HL-60 (cell line): ENCODE results near the gene GAREM1.

Experiments
- DNase-seq, 2 experiments: peaks; one replicate each; pipeline ENCODE4 v3.0.0-alpha.2; 2010 to 2020; ENCODE audit warnings: low read depth in 1 of 2, low spot score in 1 of 2
- H3K27ac ChIP-seq: fragments of 250-450 bp; sonication (Bioruptor Pico); replicated peaks from 2 replicates; pipeline ENCODE4 v1.5.1; 2020; ENCODE audit warnings: mild to moderate bottlenecking, moderate library complexity
- H3K27me3 ChIP-seq: fragments of 250-450 bp; sonication (Bioruptor Pico); 2 replicates; pipeline ENCODE4 v1.5.1; 2021; ENCODE audit warnings: mild to moderate bottlenecking, moderate library complexity; ENCODE audit not compliant: insufficient read depth, poor library complexity, severe bottlenecking
- H3K4me3 ChIP-seq: replicated peaks from 2 replicates; pipeline ENCODE4 v1.5.1; 2011; ENCODE audit warnings: mild to moderate bottlenecking, control low read depth, low read length; ENCODE audit not compliant: insufficient read depth
- GABPA ChIP-seq: IDR thresholded peaks from 2 replicates; pipeline ENCODE4 v1.6.1; 2012; ENCODE audit warnings: low read depth
- POLR2AphosphoS5 ChIP-seq: IDR thresholded peaks from 2 replicates; pipeline ENCODE4 v1.6.1; 2012; ENCODE audit warnings: low read depth
- REST ChIP-seq: IDR thresholded peaks from 2 replicates; pipeline ENCODE4 v1.6.1; 2012; ENCODE audit warnings: low read depth; ENCODE audit not compliant: insufficient replicate concordance
- SPI1 ChIP-seq: IDR thresholded peaks from 2 replicates; pipeline ENCODE4 v1.6.1; 2012; ENCODE audit warnings: low read depth, mild to moderate bottlenecking, borderline replicate concordance
- TF ChIP-seq, protein P1 (sequence below): IDR thresholded peaks from one replicate; pipeline ENCODE4 v1.5.1; 2011; ENCODE audit warnings: low read length, control low read depth, inconsistent platforms; ENCODE audit not compliant: insufficient read depth

GAREM1 gene

GRCh38 chr18:32276256-32276655, 194.4 kb downstream of the GAREM1 start:
- Histone ChIP-seq H3K27me3 (peaks cover 14% of the 10 kb centered on the region), H3K4me3 (no peak overlapping the region), H3K27ac (no peak overlapping the region)
- DNase-seq, result no peak
- no peak for TF ChIP-seq SPI1
- no peak for TF ChIP-seq POLR2AphosphoS5
- TF ChIP-seq REST, result no peak
- TF ChIP-seq, protein P1, sequence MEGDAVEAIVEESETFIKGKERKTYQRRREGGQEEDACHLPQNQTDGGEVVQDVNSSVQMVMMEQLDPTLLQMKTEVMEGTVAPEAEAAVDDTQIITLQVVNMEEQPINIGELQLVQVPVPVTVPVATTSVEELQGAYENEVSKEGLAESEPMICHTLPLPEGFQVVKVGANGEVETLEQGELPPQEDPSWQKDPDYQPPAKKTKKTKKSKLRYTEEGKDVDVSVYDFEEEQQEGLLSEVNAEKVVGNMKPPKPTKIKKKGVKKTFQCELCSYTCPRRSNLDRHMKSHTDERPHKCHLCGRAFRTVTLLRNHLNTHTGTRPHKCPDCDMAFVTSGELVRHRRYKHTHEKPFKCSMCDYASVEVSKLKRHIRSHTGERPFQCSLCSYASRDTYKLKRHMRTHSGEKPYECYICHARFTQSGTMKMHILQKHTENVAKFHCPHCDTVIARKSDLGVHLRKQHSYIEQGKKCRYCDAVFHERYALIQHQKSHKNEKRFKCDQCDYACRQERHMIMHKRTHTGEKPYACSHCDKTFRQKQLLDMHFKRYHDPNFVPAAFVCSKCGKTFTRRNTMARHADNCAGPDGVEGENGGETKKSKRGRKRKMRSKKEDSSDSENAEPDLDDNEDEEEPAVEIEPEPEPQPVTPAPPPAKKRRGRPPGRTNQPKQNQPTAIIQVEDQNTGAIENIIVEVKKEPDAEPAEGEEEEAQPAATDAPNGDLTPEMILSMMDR, result no peak
- no peak for TF ChIP-seq GABPA

- no peak for TF ChIP-seq REST
- TF ChIP-seq SPI1, result no peak
- no peak for TF ChIP-seq GABPA
- TF ChIP-seq POLR2AphosphoS5, result no peak
- TF ChIP-seq, protein P1, result no peak
- Histone ChIP-seq H3K27ac (no peak overlapping the region), H3K4me3 (no peak overlapping the region), H3K27me3 (peaks cover 13% of the 10 kb centered on the region)
- no peak for DNase-seq
Measured at GRCh38 chr18:32275221-32275620, 195.5 kb downstream of the GAREM1 start.

- H3K27me3 ChIP-seq, result peaks cover 11% of the 10 kb centered on the region
- H3K27ac ChIP-seq, result no peak overlapping the region
- no peak overlapping the region for H3K4me3 ChIP-seq
- no peak for DNase-seq
- TF ChIP-seq GABPA, result no peak
- TF ChIP-seq SPI1, result no peak
- no peak for TF ChIP-seq REST
- TF ChIP-seq POLR2AphosphoS5, result no peak
- TF ChIP-seq, protein P1, result no peak
Measured at GRCh38 chr18:32274307-32274706, 196.4 kb downstream of the GAREM1 start.
